Measurements from ENCODE around the gene EEA1. TPM values are rescaled to one million over a fixed set of nuclear protein-coding genes. Genes with fewer than 3 reads are reported as not detected.

Gene EEA1
- polyA plus RNA-seq, 1 donor from 2014 or later = 5.6 TPM

GRCh38 chr12:92844151-92844763 lies 84.8 kb downstream of the EEA1 start:
- Histone ChIP-seq H3K79me2 (replicated peaks; ENCODE audit: insufficient read depth, low read length) (no peaks in the 10 kb centered on the region), H3K9me2 (ENCODE audit: insufficient read depth, low read length) (no peaks in the 10 kb centered on the region), H3F3A (ENCODE audit: insufficient read depth, low read length, poor library complexity, severe bottlenecking) (no peaks in the 10 kb centered on the region), H3K9ac (ENCODE audit: low read length) (no peak overlapping the region), H3K27me3 (ENCODE audit: insufficient read depth, low read depth, low read length) (no peaks in the 10 kb centered on the region), H3K4me3 (ENCODE audit: low read length) (no peak overlapping the region), H3K9me3 (ENCODE audit: low read length) (no peaks in the 10 kb centered on the region), H3K4me2 (ENCODE audit: low read length) (no peak overlapping the region), H2AFZ (ENCODE audit: low read depth, low read length) (no peak overlapping the region), H3K27ac (ENCODE audit: low read length) (no peak overlapping the region), H3K36me3 (ENCODE audit: insufficient read depth, low read length) (peaks cover 12% of the 10 kb centered on the region), H4K20me1 (ENCODE audit: insufficient read depth) (no peaks in the 10 kb centered on the region)
- TF ChIP-seq EP300 (conservative IDR thresholded peaks at IDR 0.05; ENCODE audit: poor library complexity, severe bottlenecking) = no peak
- TF ChIP-seq SMC3 (conservative IDR thresholded peaks at IDR 0.05; ENCODE audit: poor library complexity) = no peak
- TF ChIP-seq RAD21 (conservative IDR thresholded peaks at IDR 0.05) = no peak
- TF ChIP-seq, protein P1, sequence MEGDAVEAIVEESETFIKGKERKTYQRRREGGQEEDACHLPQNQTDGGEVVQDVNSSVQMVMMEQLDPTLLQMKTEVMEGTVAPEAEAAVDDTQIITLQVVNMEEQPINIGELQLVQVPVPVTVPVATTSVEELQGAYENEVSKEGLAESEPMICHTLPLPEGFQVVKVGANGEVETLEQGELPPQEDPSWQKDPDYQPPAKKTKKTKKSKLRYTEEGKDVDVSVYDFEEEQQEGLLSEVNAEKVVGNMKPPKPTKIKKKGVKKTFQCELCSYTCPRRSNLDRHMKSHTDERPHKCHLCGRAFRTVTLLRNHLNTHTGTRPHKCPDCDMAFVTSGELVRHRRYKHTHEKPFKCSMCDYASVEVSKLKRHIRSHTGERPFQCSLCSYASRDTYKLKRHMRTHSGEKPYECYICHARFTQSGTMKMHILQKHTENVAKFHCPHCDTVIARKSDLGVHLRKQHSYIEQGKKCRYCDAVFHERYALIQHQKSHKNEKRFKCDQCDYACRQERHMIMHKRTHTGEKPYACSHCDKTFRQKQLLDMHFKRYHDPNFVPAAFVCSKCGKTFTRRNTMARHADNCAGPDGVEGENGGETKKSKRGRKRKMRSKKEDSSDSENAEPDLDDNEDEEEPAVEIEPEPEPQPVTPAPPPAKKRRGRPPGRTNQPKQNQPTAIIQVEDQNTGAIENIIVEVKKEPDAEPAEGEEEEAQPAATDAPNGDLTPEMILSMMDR (IDR thresholded peaks at IDR 0.05; ENCODE audit: poor library complexity, severe bottlenecking) = no peak
- no peak for TF ChIP-seq REST (IDR thresholded peaks at IDR 0.05; ENCODE audit: borderline replicate concordance)
- no peak for TF ChIP-seq MXI1 (conservative IDR thresholded peaks at IDR 0.05; ENCODE audit: poor library complexity, severe bottlenecking)
- TF ChIP-seq EZH2 (IDR thresholded peaks at IDR 0.05; ENCODE audit: borderline replicate concordance, insufficient read depth, low read length, poor library complexity, severe bottlenecking) = no peak
- no peak for TF ChIP-seq TAF1 (IDR thresholded peaks at IDR 0.05; ENCODE audit: low read depth)

- H3K4me2 ChIP-seq (ENCODE audit: low read length) = no peak overlapping the region
- H3K9ac ChIP-seq (ENCODE audit: low read length) = no peak overlapping the region
- no peaks in the 10 kb centered on the region for H3K9me2 ChIP-seq (ENCODE audit: insufficient read depth, low read length)
- H3K27ac ChIP-seq (ENCODE audit: low read length) = no peak overlapping the region
- H3K79me2 ChIP-seq (replicated peaks; ENCODE audit: insufficient read depth, low read length) = no peaks in the 10 kb centered on the region
- H3K9me3 ChIP-seq (ENCODE audit: low read length) = no peaks in the 10 kb centered on the region
- H3K4me3 ChIP-seq (ENCODE audit: low read length) = no peak overlapping the region
- no peak overlapping the region for H2AFZ ChIP-seq (ENCODE audit: low read depth, low read length)
- no peaks in the 10 kb centered on the region for H3F3A ChIP-seq (ENCODE audit: insufficient read depth, low read length, poor library complexity, severe bottlenecking)
- no peaks in the 10 kb centered on the region for H4K20me1 ChIP-seq (ENCODE audit: insufficient read depth)
- H3K36me3 ChIP-seq (ENCODE audit: insufficient read depth, low read length) = peaks cover 6% of the 10 kb centered on the region
- H3K27me3 ChIP-seq (ENCODE audit: insufficient read depth, low read depth, low read length) = no peaks in the 10 kb centered on the region
- TF ChIP-seq MXI1 (conservative IDR thresholded peaks at IDR 0.05; ENCODE audit: poor library complexity, severe bottlenecking) (no peak), POLR2AphosphoS5 (IDR thresholded peaks at IDR 0.05) (no peak)
- TF ChIP-seq, protein P1 (IDR thresholded peaks at IDR 0.05; ENCODE audit: poor library complexity, severe bottlenecking) = no peak
These were observed 99.3 kb downstream of the EEA1 start for GRCh38 chr12:92829686-92830282.

Data from neural cell (in vitro differentiated cells).